Stimulated activated CD4-positive, alpha-beta T cell treated with anti-CD3 and anti-CD28 coated beads, Interleukin-4, amount 100 ng/mL, for 4 hours (primary cell): ENCODE measurements around the gene NEDD4L.

Experiments used
- DNase-seq, 2 experiments: peaks; one replicate each; pipeline ENCODE4 v3.0.0-alpha.2; 2020

NEDD4L gene

DNA sequence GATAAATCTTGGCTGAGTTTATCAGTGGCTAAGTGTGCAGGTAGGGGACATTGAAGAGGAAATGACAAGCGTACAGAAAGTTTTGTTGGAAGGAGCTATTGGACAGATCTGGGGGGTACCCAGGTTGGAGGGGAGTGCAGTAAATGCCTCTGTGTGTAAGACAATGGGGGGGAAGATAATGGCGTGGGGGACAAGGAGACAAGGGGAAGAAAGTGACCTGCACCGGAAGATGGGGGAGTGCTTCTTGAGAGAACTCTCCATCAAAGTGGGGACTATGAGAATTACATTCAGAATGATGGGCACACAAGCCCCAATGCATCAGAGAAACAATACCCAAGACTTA lies 394.9 kb downstream of the NEDD4L start:
- DNase-seq, result no peak

- DNase-seq, result no peak
Observed at GRCh38 chr18:58443671-58444070, 399.6 kb downstream of the NEDD4L start.

GRCh38 chr18:58446391-58447060 lies 402.5 kb downstream of the NEDD4L start:
- DNase-seq, result no peak

DNA sequence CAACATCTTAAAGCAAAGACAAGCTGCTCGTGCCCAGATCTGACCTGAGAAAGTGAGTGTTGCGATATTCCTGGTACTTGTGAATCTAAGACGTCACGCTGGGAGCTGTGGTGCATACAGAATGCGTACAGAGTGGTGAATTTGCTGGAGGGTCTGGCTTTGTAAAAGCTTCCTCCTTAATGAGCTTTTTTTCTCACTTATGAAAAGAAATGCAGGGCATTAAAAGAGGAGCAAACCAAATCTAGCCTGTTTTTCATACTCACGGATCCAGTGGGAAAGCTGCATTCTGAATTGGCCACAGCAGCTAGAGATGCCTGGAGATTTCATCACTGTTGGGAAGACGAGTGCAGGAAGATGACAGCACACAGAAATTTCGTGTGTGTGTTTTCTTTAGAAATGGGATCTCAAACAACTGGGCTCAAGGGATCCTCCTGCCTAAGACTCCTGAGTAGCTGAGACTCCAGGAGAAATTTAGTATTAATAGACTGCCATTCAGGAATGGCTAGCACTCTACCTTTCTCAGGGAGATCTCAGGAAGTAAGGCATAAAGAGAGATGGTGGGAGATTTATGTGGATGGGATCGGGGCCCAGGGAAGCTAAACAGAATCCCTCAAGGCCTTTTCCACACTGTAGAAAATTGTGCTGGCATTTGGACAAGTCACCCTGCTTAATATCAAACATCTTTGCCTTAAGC lies 403.5 kb downstream of the NEDD4L start:
- no peak for DNase-seq

- DNase-seq, result no peak
Observed at GRCh38 chr18:58449464-58449863, 405.4 kb downstream of the NEDD4L start.
